Activated CD4-positive, CD25-positive, alpha-beta regulatory T cell treated with anti-CD3 and anti-CD28 coated beads, Interleukin-2, amount 50 U/mL, for 24 hours (primary cell): ENCODE results near the gene EXTL2.
"Not testable (repeated sequence)": the region's sequence is repeated elsewhere in the genome, so short reads cannot be mapped to it uniquely, and the experiment has no call there.

Source experiments
- ATAC-seq, 2 donors: fragments of 150-1000 bp; cut with Tn5 transposase; one replicate each; pipeline ENCODE4 v1.10.0; 2021; ENCODE audit warnings: mild to moderate bottlenecking in 1 of 2, moderate library complexity in 1 of 2

The EXTL2 gene

DNA sequence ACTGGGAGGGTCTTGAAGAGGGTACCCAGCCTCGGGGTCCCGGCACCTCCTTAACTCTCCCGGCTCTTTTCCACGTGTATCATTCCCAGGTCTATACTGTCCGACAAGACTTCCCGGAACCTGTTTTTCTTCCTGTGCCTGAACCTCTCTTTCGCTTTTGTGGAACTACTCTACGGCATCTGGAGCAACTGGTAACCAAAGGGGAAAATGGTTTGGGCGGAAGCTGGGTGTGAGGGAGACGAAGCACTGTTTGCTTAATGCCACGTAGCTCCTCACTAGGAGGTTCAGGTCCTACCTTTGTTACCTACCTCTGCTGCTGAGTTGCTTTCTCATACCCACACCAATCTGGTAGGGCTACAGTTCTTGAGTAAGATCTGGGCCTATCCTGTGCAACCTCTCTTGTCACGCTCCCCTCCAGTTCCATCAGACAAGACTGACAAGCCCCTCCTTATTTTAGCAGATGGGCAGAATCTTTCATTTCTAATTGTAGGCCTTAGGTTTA, 1.9 kb upstream of the EXTL2 start:
- peak; percentile 80 to 83 for ATAC-seq

DNA sequence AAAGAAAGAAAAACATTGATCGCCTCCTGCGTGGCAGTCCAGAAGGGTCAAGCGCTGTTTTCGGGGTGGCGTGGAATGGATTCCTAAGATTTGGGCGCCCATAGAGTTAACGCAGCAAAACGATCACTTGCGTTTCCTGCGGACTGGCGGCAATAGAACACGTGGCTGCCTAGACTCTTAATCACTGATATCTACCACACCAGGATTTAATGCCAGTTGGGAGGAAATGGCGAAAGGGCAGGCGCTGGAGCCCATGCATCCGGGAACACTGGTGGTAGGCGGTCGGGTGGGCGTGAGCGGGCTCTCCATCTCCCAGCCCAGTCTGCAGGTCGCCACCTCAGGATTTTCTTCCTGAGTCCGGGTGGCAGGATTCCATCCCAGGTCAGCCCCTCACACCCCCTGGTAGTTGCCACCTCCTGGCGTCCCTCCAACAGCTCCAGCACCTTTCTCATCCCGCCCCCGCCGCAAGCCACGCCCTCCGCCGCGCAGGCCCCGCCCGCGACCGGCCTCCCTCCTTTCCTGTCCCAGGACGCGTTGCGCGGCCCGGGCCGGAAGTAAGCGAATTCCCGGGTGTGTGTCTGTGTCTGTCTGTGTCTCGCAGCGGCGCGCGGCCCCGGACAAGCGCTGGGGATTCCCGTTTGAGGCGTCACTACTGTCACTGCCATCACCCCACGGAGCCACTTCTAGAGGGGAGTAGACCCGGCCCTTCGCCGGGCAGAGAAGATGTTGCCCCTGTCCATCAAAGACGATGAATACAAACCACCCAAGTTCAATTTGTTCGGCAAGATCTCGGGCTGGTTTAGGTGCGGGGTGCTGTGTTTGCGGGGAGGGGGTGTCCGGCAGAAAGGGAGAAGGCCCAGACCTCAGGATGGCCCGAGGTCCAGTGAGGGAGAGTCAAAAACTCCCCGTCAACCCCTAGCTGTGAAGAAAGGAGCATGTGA, 1.2 kb upstream of the EXTL2 start, which contains the start of gene SLC30A7:
Gene SLC30A7 (plus strand): TSS at position 551 of the 941 bp plus-strand sequence. CDS start 173 bp downstream, at position 724.
- peak; percentile 79 to 83 for ATAC-seq

DNA sequence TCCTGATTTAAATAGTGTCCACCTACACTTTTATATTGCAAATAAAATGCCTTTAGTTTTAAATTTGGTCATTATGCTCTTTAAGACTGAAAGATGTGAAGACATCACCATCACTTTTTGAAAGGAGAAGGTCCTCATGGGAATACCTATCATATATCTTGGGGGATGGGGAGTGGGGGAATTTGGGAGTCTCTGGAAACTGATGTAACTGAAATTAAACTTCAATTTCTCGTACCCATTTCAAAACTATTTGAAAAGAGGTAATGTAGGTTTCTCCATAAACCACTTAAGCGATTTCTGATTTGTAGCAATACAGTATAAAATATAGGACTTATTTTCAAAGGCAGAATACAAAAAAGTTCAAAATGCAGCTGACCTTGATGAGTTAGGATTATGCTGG, 924 bp downstream of the EXTL2 start:
- no peak for ATAC-seq

DNA sequence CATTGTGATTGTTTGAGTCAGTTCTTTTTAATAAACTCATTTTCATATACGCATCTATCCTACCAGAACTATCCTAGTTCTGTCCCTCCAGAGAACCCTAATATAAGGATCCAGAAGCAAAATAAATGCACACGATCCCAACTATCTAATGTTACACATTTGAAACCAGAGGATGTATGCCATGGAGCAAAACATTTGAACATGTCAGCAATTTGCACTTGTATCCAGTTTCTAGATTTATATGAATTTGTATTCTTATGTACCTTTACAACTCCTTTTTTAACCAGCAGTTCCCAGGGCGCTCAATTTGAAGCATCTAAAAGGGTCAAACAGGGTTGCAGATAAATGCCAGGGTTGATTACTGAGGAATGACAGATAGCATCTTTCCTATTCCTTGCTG, 2.1 kb downstream of the EXTL2 start:
- no peak for ATAC-seq

DNA sequence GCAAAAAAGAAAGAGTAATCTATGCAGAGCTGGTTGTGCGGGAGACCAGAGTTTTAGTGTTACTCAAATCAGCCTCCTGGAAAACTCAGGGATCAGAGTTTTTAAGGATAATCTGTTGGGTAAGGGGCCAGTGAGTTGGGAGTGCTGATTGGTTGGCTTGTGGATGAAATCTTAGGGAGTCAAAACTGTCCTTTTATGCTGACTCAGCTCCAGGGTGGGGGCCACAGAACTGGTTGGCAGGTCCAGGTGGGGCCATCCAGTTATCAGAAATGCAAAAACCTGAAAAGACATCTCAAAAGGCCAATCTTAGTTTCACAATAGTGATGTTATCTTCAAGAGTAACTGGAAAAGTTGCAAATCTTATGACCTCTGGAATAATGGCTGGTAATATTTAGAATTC, 3.3 kb downstream of the EXTL2 start:
- ATAC-seq, result no peak

DNA sequence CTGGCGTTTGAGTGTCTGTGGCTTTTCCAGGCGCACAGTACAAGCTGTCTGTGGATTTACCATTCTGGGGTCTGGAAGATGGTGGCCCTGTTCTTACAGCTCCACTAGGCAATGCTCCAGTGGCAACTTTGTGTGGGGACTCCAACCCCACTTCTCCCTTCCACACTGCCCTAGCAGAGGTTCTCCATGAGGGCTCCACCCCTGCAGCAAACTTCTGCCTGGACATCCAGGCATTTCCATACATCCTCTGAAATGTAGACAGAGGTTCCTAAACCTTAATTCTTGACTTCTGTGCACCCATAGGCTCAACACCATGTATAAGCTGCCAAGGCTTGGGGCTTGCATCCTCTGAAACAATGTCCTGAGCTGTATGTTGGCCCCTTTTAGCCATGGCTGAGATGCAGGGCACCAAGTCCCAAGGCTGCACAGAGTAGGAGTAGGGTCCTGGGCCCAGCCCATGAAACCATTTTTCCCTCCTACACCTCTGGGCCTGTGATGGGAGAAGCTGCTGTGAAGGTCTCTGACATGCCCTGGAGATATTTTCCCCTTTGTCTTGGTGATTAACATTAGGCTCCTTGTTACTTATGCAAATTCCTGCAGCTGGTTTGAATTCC, 4.7 kb downstream of the EXTL2 start:
- not testable (repeated sequence) for ATAC-seq

DNA sequence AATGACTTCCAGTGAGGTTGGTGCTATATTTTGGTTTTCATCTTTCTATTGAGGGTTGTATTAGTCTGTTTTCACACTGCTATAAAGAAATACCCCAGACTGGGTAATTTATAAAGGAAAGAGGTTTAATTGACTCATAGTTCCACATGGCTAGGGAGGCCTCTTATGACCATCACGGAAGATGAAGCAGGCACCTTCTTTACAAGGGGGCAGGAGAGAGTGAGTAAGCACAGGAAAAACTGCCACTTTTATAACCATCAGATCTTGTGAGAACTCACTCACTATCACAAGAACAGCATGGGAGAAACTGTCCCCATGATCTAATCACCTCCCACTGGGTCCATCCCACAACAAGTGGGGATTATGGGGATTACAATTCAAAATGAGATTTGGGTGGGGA, 5.6 kb downstream of the EXTL2 start:
- not testable (repeated sequence) for ATAC-seq

DNA sequence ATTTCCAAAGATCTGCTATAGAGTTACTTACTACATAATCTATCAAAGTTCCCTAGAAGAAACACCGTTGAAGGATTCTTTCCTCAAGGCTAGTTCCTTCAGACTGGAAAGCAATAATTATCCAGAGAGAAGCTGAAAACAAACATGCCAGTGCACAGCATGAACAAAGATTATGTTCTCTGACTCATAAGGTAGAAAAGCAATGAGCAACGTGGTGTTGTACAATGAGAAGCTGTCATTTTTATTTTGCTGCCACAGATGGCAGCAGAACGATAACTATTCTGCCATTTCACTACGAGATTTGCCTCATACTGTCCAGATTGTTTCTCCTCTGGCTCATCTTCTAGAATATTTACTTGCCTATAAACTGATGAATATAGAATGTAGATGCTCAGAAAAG, 10.7 kb downstream of the EXTL2 start:
- no peak for ATAC-seq

DNA sequence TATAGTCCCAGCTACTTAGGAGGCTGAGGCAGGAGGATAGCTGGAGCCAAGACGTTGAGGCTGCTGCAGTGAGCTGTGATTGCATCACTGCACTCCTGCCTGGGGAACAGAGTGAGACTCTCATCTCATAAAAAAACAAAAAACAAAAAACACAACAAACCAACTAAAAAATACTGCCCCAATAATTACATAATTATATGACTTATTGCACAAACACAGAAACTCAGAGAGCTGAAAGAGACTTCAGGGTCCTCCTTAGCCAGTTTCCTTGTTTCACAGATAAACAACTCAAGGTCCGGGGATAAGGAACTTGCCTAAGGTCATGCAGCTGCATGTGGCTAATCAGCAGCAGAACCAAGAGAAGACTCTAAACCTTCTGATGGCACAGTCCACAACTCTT, 11.9 kb downstream of the EXTL2 start:
- ATAC-seq, result no peak

DNA sequence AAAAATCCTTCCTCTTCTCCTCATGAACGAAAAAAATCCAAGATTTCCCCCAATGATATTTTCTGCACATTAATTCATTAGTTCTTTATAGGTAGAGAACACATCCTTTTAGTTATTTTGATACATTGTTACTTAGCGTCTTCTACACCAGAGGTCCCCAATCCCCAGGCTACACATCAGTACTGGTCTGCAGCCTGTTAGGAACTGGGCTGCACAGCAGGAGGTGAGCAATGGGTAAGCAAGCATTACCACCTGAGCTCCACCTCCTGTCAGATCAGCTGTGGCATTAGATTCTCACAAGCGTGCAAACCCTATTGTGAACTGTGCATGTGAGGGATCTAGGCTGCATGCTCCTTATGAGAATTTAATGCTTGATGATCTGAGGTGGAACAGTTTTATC, 13.0 kb downstream of the EXTL2 start:
- no peak for ATAC-seq

DNA sequence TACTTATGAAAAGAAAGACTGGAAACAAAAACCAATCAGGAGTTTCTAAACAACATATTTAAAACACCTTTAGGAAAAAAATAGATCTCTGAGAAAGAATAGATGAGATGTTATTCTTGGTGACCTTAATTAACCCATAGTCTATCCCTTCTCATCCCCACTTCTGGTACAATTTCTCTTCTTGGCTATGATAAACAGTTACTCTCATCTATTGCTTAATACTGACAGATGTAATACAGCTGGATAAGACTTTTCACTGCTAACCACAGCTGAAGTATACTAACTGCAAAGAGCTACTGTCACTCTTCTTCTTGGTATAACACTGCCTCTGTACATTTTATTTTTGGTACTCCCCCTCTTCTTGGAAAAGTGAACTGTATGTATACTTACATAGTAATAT, 15.2 kb downstream of the EXTL2 start:
- no peak for ATAC-seq

DNA sequence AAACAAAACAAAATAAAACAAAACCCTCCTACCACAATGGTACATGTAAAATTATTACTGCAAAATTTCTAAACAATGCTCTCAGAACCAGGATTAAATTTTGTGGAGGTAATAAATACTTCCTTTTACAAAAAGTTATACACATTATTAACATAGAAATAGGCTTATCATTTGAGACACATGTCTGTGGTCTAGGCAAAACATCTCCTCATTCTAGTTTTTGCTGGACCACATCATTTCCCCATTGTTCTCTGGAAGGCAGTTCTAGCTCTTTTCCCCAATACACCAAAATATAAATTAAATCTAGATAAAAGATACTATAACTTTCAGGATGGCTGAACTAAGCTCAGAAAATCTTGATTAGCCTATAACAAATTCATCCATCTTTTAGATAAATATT, 18.4 kb downstream of the EXTL2 start:
- ATAC-seq, result no peak

DNA sequence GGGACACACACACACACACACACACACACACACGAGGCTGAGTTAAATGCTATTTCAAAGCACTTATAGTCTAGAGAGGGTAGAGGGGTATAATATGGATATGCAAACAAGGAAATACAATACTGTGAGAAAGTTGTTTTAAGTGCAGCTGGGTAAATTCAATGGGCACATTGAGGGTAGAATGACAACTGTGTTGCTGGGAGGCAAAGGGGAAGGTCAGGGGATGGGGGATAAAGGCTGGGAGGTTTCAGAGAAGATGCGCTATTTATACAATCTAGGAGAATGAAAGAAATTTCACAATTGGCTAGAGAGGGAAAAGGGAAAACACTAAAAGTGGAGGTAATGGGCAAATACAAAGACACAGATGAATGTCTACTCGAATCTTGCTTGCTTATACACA, 19.4 kb downstream of the EXTL2 start:
- no peak for ATAC-seq

DNA sequence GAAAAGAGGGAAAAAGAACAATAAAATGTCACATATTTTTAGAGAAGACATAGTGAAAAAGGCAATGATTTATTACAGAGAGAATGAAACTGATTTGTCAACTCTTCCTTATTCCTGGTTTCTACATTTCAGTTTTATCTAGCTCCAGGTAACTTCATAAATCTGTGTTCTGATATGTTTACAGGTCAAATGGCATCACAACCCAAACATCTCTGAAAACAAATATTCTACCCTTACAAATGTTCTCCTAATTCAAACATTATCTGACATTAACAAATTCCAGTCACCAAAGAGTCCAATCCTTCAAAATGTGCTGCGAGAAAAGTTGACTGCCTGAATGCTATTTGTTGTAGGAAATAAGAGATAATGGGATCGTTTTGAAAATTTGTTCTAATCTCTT, 20.2 kb downstream of the EXTL2 start:
- no peak for ATAC-seq

DNA sequence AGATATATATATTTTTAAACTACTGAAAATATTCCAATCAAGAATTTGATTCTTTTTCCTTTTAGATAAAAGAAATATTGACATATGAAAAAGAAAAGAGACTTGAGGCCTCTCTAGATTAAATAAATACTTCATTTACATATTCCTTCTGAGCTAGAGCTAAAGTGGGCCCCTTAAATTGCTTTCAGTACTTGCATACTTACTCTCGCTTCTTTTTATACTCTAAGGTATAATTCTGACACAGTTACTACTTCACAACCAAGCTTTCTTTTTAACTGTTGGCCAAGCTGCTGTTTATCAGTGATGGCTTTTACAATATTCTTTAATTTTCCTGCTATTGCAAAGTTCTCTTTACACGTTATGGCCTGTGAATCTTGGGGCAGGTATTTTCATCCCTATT, 24.6 kb downstream of the EXTL2 start:
- ATAC-seq, result no peak

DNA sequence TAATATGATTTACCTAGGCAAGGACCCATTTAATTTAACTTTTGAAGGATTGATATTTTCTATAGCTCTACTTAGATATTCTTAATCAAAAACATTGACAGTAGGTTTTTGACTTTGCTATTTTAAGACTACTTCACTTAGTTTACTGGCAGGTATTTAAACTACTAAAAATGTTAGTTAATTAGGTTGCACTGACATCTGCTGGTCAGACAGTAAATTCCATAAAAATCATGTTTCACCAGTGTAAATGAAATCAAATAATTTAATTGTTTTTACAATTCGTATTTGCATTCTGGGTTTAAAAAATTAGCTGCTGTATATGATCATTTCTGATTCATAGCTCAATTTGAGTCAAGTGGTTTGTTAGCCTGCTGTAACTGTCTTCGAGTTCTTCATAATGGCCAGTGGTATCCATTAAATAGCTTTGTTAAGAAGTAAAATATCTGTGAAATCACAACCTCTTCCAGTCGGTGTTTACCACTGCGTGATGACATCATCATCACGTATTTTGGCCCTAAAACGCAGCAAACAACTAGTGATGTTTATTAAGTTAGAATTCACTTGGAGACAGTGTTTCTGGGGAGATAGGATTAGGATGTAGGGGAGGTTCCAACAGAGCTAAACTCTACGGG, 26.2 kb downstream of the EXTL2 start:
- no peak for ATAC-seq

DNA sequence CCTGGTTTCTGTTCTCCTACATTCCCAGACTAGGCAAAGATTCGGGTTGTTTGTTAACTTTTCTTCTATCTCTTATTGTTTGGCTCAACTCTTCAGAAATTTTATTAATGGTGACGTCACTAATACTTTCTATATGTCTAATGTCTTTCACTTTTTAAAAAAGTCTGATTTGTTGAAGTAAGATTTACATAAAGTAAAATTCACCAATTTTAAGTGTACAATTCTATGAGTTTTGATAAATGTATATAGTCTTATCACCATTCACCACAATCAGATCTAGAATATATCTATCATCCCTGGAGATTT, 27.8 kb downstream of the EXTL2 start:
- ATAC-seq, result no peak

DNA sequence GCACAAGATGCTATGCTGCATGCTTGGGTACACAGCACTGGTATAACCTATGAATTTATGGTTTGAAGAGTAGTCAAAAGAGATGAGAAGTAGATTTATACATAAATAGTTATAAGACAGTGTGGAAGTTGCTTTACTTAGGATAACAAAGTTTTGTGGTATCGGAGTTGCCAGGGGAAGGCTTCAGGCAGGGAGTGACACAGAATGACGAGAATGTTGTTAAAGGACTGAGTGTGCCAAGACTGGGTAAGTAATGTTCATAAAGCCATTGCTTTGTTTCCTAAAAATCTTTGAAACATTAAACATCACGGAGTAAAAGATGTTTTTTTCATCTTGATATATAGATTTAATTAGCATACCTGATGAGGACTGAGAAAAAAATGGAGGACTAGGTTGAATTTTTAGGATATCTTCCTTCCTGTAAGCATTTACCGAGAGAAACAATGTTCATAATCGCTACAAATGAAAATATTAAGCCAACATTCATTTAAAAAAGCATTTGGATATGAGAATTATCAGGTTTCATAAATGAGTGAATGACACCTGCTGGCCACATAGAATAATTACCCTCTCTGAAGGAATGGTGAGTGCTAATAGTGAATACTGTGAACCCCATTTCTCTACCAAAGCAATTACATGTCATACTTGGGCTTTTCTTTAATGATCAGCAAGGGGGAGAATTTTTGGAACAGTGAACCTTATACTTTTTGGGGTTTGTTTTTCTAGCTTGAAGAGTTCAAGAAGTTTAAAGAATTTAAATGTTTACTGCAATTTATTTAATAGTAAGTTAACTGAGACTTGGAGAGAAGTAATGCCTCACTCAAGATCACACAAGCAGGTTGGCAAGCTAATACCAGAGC, 28.4 kb downstream of the EXTL2 start:
- no peak for ATAC-seq

DNA sequence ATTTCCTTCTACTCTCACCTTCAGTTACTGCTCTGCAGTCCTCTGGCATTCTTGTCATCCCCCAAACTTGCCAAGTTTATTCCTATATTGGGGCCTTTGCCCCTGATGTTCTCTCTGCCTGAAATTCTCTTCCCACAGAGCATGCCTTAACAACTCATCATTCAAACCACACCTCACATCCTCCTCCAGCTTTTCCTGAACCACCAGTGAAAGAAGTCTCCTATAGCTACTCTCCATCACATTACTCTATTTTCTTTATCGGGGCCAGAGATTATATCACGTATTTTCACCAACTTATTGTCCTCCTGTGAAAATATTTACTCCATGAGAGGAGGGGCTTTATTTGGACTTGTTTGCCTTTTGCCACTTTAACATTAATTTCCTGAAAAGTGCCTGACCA, 32.1 kb downstream of the EXTL2 start:
- no peak for ATAC-seq

DNA sequence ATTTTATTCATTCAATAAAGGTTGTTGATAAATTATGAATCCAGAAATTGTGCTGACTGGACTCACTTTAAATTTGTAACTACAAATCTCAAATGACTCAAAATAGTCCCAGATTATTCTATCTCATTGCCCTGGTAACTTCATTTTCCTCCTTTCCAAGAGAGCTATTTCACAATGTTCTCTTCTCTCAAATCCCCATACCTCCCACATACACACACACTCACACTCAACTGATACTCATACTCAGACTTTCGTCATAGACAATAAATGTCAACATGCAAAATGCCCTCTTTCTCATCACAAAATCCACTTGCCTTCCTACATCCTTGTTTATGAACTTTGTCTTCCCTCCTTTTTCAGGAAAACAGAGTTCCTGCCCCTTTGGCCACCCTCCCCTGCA, 33.3 kb downstream of the EXTL2 start:
- no peak for ATAC-seq

DNA sequence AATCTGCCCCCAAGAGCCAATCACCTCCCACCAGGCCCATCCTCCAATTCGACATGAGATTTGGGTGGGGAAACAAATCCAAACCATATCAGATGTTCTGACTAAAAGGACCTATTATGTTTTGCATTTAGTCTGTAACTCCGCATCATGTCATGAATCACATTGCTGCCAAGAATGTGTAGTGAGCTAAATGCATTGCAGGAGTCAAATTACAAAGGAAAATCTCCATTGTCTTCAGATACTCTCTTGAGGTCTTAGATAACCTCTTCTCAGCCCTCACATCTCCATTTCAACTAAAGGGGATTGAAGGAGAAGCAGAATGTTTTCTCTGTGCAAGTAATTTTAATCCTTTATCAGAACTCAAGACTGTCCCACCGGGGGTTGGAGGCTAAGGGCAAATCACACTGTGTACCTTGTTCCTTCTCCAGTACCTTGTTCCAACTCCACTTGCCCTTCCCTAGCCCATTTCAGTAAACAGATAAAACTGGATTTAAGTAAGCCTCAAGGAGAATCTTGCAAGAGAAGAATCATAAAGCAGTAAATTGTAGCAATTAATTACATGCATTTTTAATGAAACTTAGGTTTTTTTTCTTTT, 34.1 kb downstream of the EXTL2 start:
- ATAC-seq, result no peak

DNA sequence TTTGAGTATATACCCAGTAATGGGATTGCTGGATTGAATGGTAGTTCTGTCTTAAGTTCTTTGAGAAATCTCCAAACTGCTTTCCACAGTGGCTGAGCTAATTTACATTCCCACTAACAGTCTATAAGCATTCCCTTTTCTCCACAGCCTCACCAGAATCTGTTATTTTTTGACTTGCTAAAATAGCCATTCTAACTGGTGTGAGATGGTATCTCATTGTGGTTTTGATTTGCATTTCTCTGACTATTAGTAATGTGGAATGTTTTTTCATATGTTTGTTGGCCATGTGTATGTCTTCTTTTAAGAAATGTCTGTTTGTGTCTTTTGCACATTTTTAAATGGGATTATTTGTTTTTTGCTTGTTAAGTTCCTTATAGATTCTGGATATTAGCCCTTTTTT, 39.5 kb downstream of the EXTL2 start:
- ATAC-seq, result not testable (repeated sequence)
